ENCODE measurements around the gene SMG6. TPM values are rescaled to one million over a fixed set of nuclear protein-coding genes. Genes with fewer than 3 reads are reported as not detected.

Gene SMG6
- total RNA-seq, 6 experiments from 2014 or later, result 7.4 to 10.4 (median 8.9) TPM

DNA sequence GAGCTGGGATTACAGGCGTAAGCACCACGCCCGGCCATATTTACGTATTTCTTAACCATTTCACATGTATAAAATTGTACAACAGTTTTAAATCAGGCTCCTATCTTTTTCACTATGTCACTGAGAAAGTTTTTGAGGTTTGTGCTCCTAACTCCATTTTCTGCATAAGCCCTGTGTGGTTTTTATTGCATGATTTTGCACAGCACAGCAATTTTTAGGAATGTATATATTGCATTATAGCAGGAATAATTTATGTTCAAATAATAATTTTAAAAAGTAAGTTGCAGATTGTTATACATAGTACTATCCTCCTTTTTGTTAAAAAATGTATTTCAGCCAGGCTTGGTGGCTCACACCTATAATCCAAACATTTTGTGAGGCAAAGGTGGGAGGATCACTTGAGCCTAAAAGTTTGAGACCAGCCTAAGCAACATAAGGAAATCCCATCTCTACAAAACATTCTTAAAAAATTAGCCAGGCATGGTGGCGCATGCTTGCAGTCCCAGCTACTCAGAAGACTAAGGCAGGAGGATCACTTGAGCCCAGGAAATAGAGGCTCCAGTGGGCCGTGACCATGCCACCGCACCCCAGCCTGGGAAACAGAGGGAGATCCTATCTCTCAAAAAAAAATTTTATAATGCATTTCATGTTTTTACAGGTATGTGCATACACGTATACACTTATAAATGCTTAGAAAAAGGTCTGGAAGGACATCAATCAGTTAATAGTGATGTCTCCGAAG, 26.0 kb downstream of the SMG6 start:
- TF ChIP-seq POLR2A (IDR thresholded peaks at IDR 0.05), result no peak
- TF ChIP-seq, protein P1, sequence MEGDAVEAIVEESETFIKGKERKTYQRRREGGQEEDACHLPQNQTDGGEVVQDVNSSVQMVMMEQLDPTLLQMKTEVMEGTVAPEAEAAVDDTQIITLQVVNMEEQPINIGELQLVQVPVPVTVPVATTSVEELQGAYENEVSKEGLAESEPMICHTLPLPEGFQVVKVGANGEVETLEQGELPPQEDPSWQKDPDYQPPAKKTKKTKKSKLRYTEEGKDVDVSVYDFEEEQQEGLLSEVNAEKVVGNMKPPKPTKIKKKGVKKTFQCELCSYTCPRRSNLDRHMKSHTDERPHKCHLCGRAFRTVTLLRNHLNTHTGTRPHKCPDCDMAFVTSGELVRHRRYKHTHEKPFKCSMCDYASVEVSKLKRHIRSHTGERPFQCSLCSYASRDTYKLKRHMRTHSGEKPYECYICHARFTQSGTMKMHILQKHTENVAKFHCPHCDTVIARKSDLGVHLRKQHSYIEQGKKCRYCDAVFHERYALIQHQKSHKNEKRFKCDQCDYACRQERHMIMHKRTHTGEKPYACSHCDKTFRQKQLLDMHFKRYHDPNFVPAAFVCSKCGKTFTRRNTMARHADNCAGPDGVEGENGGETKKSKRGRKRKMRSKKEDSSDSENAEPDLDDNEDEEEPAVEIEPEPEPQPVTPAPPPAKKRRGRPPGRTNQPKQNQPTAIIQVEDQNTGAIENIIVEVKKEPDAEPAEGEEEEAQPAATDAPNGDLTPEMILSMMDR (IDR thresholded peaks at IDR 0.05), result no peak
- no peak overlapping the region for H3K4me3 ChIP-seq
- H3K36me3 ChIP-seq, result peaks cover 0 to 35% (median 13%) of the 10 kb centered on the region in 4 donors
- H3K27me3 ChIP-seq, result no peaks in the 10 kb centered on the region
- ATAC-seq (no peak), DNase-seq (no peak)
- no peak overlapping the region for H3K27ac ChIP-seq
- 96% methylated on average over 9 of the region's 9 CpGs for WGBS (ENCODE audit: insufficient coverage, low coverage, low lambda C conversion rate, missing lambda C conversion rate)
- peaks cover 0 to 10% (median 0%) of the 10 kb centered on the region in 4 donors for H3K4me1 ChIP-seq
- intact Hi-C loops (cut with DNase I), result no loop called here
- H3K9me3 ChIP-seq, result no peaks in the 10 kb centered on the region

DNA sequence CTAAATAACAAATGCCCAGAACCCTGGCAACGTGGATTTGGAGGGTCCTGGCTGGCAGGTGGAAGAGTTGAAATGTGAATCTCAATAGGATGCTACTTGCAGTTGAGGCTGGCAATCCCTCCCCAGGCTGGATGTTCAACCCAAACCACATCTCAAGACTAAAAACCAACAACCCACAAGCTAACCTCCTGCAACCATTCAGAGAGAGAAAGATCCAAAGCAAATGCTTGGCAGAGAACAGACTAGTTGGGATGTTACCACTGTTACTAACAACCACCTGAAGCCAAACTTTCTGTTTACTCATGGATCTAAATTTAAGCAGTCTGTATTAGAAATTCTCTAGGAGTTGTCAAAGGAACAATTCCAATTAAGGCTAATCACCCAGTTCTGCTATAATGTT, 27.9 kb downstream of the SMG6 start:
- intact Hi-C loops (cut with DNase I), result no loop called here
- peaks cover 0 to 19% (median 8%) of the 10 kb centered on the region in 4 donors for H3K36me3 ChIP-seq
- WGBS (ENCODE audit: insufficient coverage, low coverage, low lambda C conversion rate, missing lambda C conversion rate), result 80% methylated on average over 1 of the region's 1 CpG

DNA sequence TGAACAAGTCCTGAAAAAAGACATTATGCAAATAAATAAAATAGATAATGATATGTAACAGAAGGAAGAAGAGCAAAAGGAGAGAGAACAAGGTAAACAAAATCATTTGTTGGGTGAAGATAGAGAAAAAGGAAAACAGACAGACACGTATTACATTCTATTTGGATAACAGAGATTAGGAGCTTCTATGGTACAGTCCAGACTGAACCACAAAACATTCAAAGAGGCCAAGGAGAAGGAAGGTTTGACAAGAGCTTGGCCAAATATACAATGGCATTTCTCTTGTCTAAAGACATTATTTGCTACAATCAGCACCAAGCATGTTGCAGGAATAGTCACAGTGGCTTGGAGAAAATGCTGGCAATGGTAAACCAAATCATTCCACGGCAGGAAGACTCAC, 29.2 kb downstream of the SMG6 start:
- H3K27me3 ChIP-seq, result no peaks in the 10 kb centered on the region
- H3K27ac ChIP-seq, result no peak overlapping the region
- no peak for TF ChIP-seq POLR2A (IDR thresholded peaks at IDR 0.05)
- TF ChIP-seq, protein P1 (IDR thresholded peaks at IDR 0.05), result no peak
- H3K4me3 ChIP-seq, result no peak overlapping the region
- peaks cover 0 to 10% (median 0%) of the 10 kb centered on the region in 4 donors for H3K4me1 ChIP-seq
- no peak for ATAC-seq
- no peak for DNase-seq
- 56% methylated on average over 2 of the region's 2 CpGs for WGBS (ENCODE audit: insufficient coverage, low coverage, low lambda C conversion rate, missing lambda C conversion rate)
- intact Hi-C loops (cut with DNase I), result no loop called here
- H3K9me3 ChIP-seq, result no peaks in the 10 kb centered on the region
- H3K36me3 ChIP-seq, result peaks cover 0 to 6% (median 2%) of the 10 kb centered on the region in 4 donors

More for the DNA sequence above, 27.9 kb downstream of the SMG6 start:
- H3K9me3 ChIP-seq, result no peaks in the 10 kb centered on the region
- TF ChIP-seq, protein P1 (IDR thresholded peaks at IDR 0.05), result no peak
- no peak for TF ChIP-seq POLR2A (IDR thresholded peaks at IDR 0.05)
- ATAC-seq (no peak), DNase-seq (no peak)
- no peak overlapping the region for H3K27ac ChIP-seq
- H3K4me1 ChIP-seq, result peaks cover 0 to 10% (median 0%) of the 10 kb centered on the region in 4 donors
- no peaks in the 10 kb centered on the region for H3K27me3 ChIP-seq
- H3K4me3 ChIP-seq, result no peak overlapping the region

GRCh38 chr17:2271985-2272702, 31.4 kb downstream of the SMG6 start:
- 92% methylated on average over 3 of the region's 3 CpGs for WGBS (ENCODE audit: insufficient coverage, low coverage, low lambda C conversion rate, missing lambda C conversion rate)
- Histone ChIP-seq H3K27me3 (no peaks in the 10 kb centered on the region), H3K4me3 (no peak overlapping the region), H3K27ac (no peak overlapping the region), H3K4me1 (peaks cover 0 to 10% (median 0%) of the 10 kb centered on the region in 4 donors), H3K9me3 (no peaks in the 10 kb centered on the region), H3K36me3 (no peaks in the 10 kb centered on the region)
- DNase-seq (no peak), ATAC-seq (no peak)
- TF ChIP-seq POLR2A (IDR thresholded peaks at IDR 0.05), result no peak
- TF ChIP-seq, protein P1 (IDR thresholded peaks at IDR 0.05), result no peak
- intact Hi-C loops (cut with DNase I), result no loop called here
